Breast epithelium (tissue), 3 donors: ENCODE measurements around the gene MB21D2.

Experiments
- CTCF ChIP-seq, 3 donors: fragments of 450-650 bp; IDR thresholded peaks; one replicate each; pipeline ENCODE4 v1.5.1; 2016 to 2017; ENCODE audit warnings: antibody characterized with exemption in 3 of 3, mild to moderate bottlenecking in 3 of 3, moderate library complexity in 3 of 3
- POLR2A ChIP-seq: fragments of 450-650 bp; IDR thresholded peaks from one replicate; pipeline ENCODE4 v1.6.1; 2016; ENCODE audit warnings: antibody characterized with exemption, mild to moderate bottlenecking, moderate library complexity

- TF ChIP-seq POLR2A (no peak), CTCF (IDR thresholded peaks at IDR 0.05) (no peak)
These were observed at the start of gene MB21D2 for GRCh38 chr3:192917404-192918274.
